Heart left ventricle (tissue), 16 donors: ENCODE results near the gene NUCB2. TPM values are rescaled to one million over a fixed set of nuclear protein-coding genes. Genes with fewer than 3 reads are reported as not detected.

Source experiments
- ATAC-seq, 4 donors: fragments of 200-7000 bp; cut with Tn5 transposase; one replicate each; pipeline ENCODE4 v1.9.1; 2020 to 2022; ENCODE audit warnings: moderate library complexity in 4 of 4, mild to moderate bottlenecking in 3 of 4, moderate number of reproducible peaks in 1 of 4
- DNase-seq, 5 donors: peaks; one replicate each; pipeline ENCODE4 v3.0.0-alpha.2; 2020
- H3K27ac ChIP-seq, 12 donors: fragments of 200-600 bp; sonication (generic) in 4 of 12; one replicate each; pipeline versions ENCODE4 v1.5.0 to v1.8.0; 2016 to 2022; ENCODE audit warnings: mild to moderate bottlenecking in 2 of 12
- H3K27me3 ChIP-seq, 9 donors: fragments of 200-600 bp; sonication (generic) in 2 of 9; one replicate each; pipeline versions ENCODE4 v1.5.1 to v1.8.0; 2016 to 2022; ENCODE audit warnings: mild to moderate bottlenecking in 3 of 9
- H3K36me3 ChIP-seq, 9 donors: fragments of 200-600 bp; sonication (generic) in 2 of 9; one replicate each; pipeline versions ENCODE4 v1.5.0 to v1.8.0; 2018 to 2022; ENCODE audit warnings: mild to moderate bottlenecking in 2 of 9
- H3K4me1 ChIP-seq, 12 donors: fragments of 200-600 bp; sonication (generic) in 4 of 12; one replicate each; pipeline versions ENCODE4 v1.5.0 to v1.8.0; 2016 to 2022; ENCODE audit warnings: mild to moderate bottlenecking in 3 of 12
- H3K4me3 ChIP-seq, 12 donors: fragments of 200-600 bp; sonication (generic) in 4 of 12; one replicate each; pipeline versions ENCODE4 v1.5.0 to v1.8.0; 2017 to 2022; ENCODE audit warnings: mild to moderate bottlenecking in 9 of 12, moderate library complexity in 4 of 12
- H3K9me3 ChIP-seq, 12 donors: fragments of 200-600 bp; sonication (generic) in 4 of 12; one replicate each; pipeline versions ENCODE4 v1.5.0 to v1.8.0; 2016 to 2022; ENCODE audit warnings: mild to moderate bottlenecking in 1 of 12
- CTCF ChIP-seq, 12 donors: fragments of 200-600 bp; sonication (generic) in 4 of 12; IDR thresholded peaks; one replicate each; pipeline versions ENCODE4 v1.5.0 to v1.8.0; 2018 to 2022; ENCODE audit warnings: antibody characterized with exemption in 12 of 12, mild to moderate bottlenecking in 5 of 12
- POLR2A ChIP-seq, 2 donors: fragments of 450-650 bp; IDR thresholded peaks; one replicate each; pipeline ENCODE4 v1.6.1; 2017; ENCODE audit warnings: antibody characterized with exemption in 2 of 2, mild to moderate bottlenecking in 2 of 2, moderate library complexity in 2 of 2
- WGBS, 4 donors: extraction: QIAGEN DNeasy Blood & Tissue Kit in 2 of 4; methylation state at CpG; one replicate each; pipeline versions ENCODE4 v1.1.5 to v1.1.7; 2013 to 2018; 5-methylcytosine and 5-hydroxymethylcytosine counted together
- intact Hi-C, 10 donors: fragments of 100-400 bp; cut with DNase I; formaldehyde crosslinking; loops; one replicate each; pipeline versions ENCODE4 v1.11.1 to v1.14.2; 2022
- polyA plus RNA-seq, 2 donors: library from polyadenylated mRNA; stranded (reverse); fragments of 200-250 nt; gene quantifications; one replicate each; pipeline ENCODE4 v1.2.3, GENCODE V29; 2013
- total RNA-seq, 9 donors: library from RNA; depleted of rRNA in 2 of 9; stranded (reverse); fragments of >200 nt in 2 of 9; fragmentation: NEBNext Ultra II Directional in 3 of 9; extraction: Animal tissue kit (Norgen Biotek cat#: 25700) in 3 of 9; gene quantifications; one replicate each; pipeline versions ENCODE4 v1.1.0 to v1.2.4, GENCODE V29; 2016 to 2023
- donor health status: ischemic (EF 13 %, LVEDD 7.1; RV severe dilation, severe dysfunction).
- donor health status: healthy with polysubstance abuse.
- donor health status: DM: no; HTN: yes; CAD: no.
- donor health status: DM: no; HTN: no; CAD: no.
- donor health status: ischemic (EF 25% LVEDD 6.9; RV normal size, moderate dysfunction).
- donor health status: ischemic (EF 25% LVEDD 5.7; RV mildly dilated, moderate dysfunction).
- donor health status: healthy.
- donor health status: DM: yes; HTN: yes; CAD: no.
- donor health status: ischemic (EF 35%, LVEDD 5.7; RV mildly dilated, moderate dysfunction).
- donor health status: nonischemic (EF 11% LVEDD 7.7; RV severe dilation, severe dysfunction).
- donor health status: DM: yes; HTN: yes; CAD: no.
- donor health status: PGD.
- donor health status: ischemic (EF 29% LVEDD 5.4; RV normal size, mild dysfunction).
- donor health status: nonischemic (EF 23%, LVEDD 6.1; RV moderate dilation, normal function).

The NUCB2 gene
- total and polyA plus RNA-seq, 11 donors, result 41.4 to 180 (median 87.0) TPM

- ATAC-seq, result no peak
- no peaks in the 10 kb centered on the region for H3K27me3 ChIP-seq
- 89 to 95% (median 92%) methylated on average over 1 of the region's 1 CpG for WGBS, 4 donors
- no peak overlapping the region for H3K4me3 ChIP-seq
- H3K27ac ChIP-seq, result no peak overlapping the region
- H3K4me1 ChIP-seq, result no peaks in the 10 kb centered on the region
- DNase-seq, result no peak
- peaks cover 0 to 43% (median 9%) of the 10 kb centered on the region in 9 donors for H3K36me3 ChIP-seq
- TF ChIP-seq CTCF (IDR thresholded peaks at IDR 0.05), result no peak
- TF ChIP-seq POLR2A (IDR thresholded peaks at IDR 0.05), result no peak
- H3K9me3 ChIP-seq, result peaks cover 0 to 31% (median 23%) of the 10 kb centered on the region in 12 donors
- intact Hi-C loops, result no loop called here
Measured at GRCh38 chr11:17366495-17366894, 90.0 kb downstream of the NUCB2 start.

- peaks cover 2 to 63% (median 20%) of the 10 kb centered on the region in 9 donors for H3K36me3 ChIP-seq
- no peak for ATAC-seq
Measured at GRCh38 chr11:17368551-17368950, 92.0 kb downstream of the NUCB2 start.

GRCh38 chr11:17369094-17369493, 92.6 kb downstream of the NUCB2 start:
- Histone ChIP-seq H3K36me3 (peaks cover 2 to 68% (median 20%) of the 10 kb centered on the region in 9 donors), H3K4me1 (no peaks in the 10 kb centered on the region), H3K4me3 (no peak overlapping the region), H3K27ac (no peak overlapping the region), H3K9me3 (peaks cover 0 to 57% (median 45%) of the 10 kb centered on the region in 12 donors), H3K27me3 (no peaks in the 10 kb centered on the region)
- TF ChIP-seq CTCF (IDR thresholded peaks at IDR 0.05) (no peak), POLR2A (IDR thresholded peaks at IDR 0.05) (no peak)
- ATAC-seq (no peak), DNase-seq (no peak)
- intact Hi-C loops, result no loop called here

More at GRCh38 chr11:17368551-17368950, 92.0 kb downstream of the NUCB2 start:
- Histone ChIP-seq H3K4me3 (no peak overlapping the region), H3K27ac (no peak overlapping the region), H3K27me3 (no peaks in the 10 kb centered on the region), H3K9me3 (peaks cover 0 to 52% (median 43%) of the 10 kb centered on the region in 12 donors), H3K4me1 (no peaks in the 10 kb centered on the region)
- intact Hi-C loops, result no loop called here
- no peak for DNase-seq
- TF ChIP-seq CTCF (IDR thresholded peaks at IDR 0.05) (no peak), POLR2A (IDR thresholded peaks at IDR 0.05) (no peak)
- 94 to 97% (median 95%) methylated on average over 3 of the region's 3 CpGs for WGBS, 4 donors

- peaks cover 2 to 68% (median 20%) of the 10 kb centered on the region in 9 donors for H3K36me3 ChIP-seq
- ATAC-seq (no peak), DNase-seq (no peak)
- no peak for TF ChIP-seq CTCF (IDR thresholded peaks at IDR 0.05)
- TF ChIP-seq POLR2A (IDR thresholded peaks at IDR 0.05), result no peak
- no peaks in the 10 kb centered on the region for H3K27me3 ChIP-seq
- no peaks in the 10 kb centered on the region for H3K4me1 ChIP-seq
- peaks cover 0 to 60% (median 46%) of the 10 kb centered on the region in 12 donors for H3K9me3 ChIP-seq
- H3K27ac ChIP-seq, result no peak overlapping the region
- 70 to 95% (median 81%) methylated on average over 2 of the region's 2 CpGs for WGBS, 4 donors
- H3K4me3 ChIP-seq, result no peak overlapping the region
- intact Hi-C loops, result no loop called here
Measured at GRCh38 chr11:17369684-17370243, 93.2 kb downstream of the NUCB2 start.
